ENCODE measurements around the gene UCK2.

DNA sequence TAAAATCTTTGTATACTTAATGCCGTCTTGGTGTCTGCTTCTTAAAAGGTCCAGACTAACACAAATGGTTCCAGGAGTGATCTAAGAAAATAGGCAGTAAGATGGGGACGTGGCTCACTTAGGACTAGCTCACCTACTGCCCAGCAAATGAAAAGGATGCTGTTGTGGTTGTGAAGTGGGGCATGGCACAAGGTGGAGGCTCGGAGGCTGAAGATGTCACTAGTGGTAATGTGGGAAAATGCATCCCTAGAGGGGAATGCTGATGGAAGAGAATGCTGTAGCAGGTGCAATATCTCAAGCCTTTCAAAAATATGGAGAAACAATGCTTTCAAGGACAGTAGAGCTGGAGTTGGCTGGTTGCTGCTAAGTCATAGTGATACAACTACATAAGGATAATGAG lies 11.3 kb upstream of the UCK2 start:
- TF ChIP-seq, protein P1, sequence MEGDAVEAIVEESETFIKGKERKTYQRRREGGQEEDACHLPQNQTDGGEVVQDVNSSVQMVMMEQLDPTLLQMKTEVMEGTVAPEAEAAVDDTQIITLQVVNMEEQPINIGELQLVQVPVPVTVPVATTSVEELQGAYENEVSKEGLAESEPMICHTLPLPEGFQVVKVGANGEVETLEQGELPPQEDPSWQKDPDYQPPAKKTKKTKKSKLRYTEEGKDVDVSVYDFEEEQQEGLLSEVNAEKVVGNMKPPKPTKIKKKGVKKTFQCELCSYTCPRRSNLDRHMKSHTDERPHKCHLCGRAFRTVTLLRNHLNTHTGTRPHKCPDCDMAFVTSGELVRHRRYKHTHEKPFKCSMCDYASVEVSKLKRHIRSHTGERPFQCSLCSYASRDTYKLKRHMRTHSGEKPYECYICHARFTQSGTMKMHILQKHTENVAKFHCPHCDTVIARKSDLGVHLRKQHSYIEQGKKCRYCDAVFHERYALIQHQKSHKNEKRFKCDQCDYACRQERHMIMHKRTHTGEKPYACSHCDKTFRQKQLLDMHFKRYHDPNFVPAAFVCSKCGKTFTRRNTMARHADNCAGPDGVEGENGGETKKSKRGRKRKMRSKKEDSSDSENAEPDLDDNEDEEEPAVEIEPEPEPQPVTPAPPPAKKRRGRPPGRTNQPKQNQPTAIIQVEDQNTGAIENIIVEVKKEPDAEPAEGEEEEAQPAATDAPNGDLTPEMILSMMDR (IDR thresholded peaks at IDR 0.05; ENCODE audit: low read length) = no peak
- TF ChIP-seq EZH2phosphoT487 (IDR thresholded peaks at IDR 0.05; ENCODE audit: low read length) (no peak), EZH2 (optimal IDR thresholded peaks at IDR 0.05; ENCODE audit: low read depth, low read length) (no peak)

All from MM.1S (cell line).